Common myeloid progenitor, CD34-positive (primary cell): Measurements from ENCODE around the gene MMP24OS.
A peak's percentile ranks its signal among the peaks of the same experiment; 100 is the strongest.

Source experiments
- CTCF ChIA-PET: fragments of 350-600 bp; sonication (Branson Sonifier 250); formaldehyde crosslinking; loops from one replicate; lab custom pipeline; 2021; ENCODE audit warnings: antibody characterized with exemption; lab: Charles Lee
- POLR2A ChIA-PET: fragments of 350-600 bp; sonication (Branson Sonifier 250); formaldehyde crosslinking; loops from one replicate; lab custom pipeline; 2021; ENCODE audit warnings: antibody characterized with exemption; lab: Charles Lee
- DNase-seq, 3 donors: peaks; one replicate each; pipeline versions ENCODE4 v3.0.0 to v3.0.0-alpha.2; 2013
- H3K27ac ChIP-seq, 2 experiments: 1 replicate in 1 of 2; 2 replicates in 1 of 2; pipeline ENCODE4 v1.7.0; 2013; ENCODE audit warnings: inconsistent platforms in 2 of 2, low read length in 2 of 2, mild to moderate bottlenecking in 2 of 2, low read depth in 1 of 2, moderate library complexity in 1 of 2; ENCODE audit not compliant: severe bottlenecking in 2 of 2, insufficient read depth in 1 of 2, poor library complexity in 1 of 2
- H3K27me3 ChIP-seq, 5 experiments: replicated peaks in 2 of 5; 1 replicate in 3 of 5; 2 replicates in 2 of 5; pipeline versions ENCODE4 v1.6.1 to v1.7.0; 2013; ENCODE audit warnings: low read length in 4 of 5, mild to moderate bottlenecking in 2 of 5, moderate library complexity in 2 of 5, inconsistent platforms in 1 of 5; ENCODE audit not compliant: insufficient read depth in 5 of 5, control insufficient read depth in 4 of 5
- H3K36me3 ChIP-seq, 4 experiments: 1 replicate in 2 of 4; 2 replicates in 2 of 4; pipeline versions ENCODE4 v1.6.1 to v1.7.0; 2013; ENCODE audit warnings: low read length in 3 of 4, control low read depth in 1 of 4, mild to moderate bottlenecking in 1 of 4; ENCODE audit not compliant: control insufficient read depth in 4 of 4, insufficient read depth in 4 of 4
- H3K4me1 ChIP-seq, 4 experiments: 1 replicate in 3 of 4; 2 replicates in 1 of 4; pipeline versions ENCODE4 v1.6.1 to v1.7.1; 2013; ENCODE audit warnings: low read length in 3 of 4, mild to moderate bottlenecking in 3 of 4, control low read depth in 1 of 4, inconsistent platforms in 1 of 4, moderate library complexity in 1 of 4; ENCODE audit not compliant: control insufficient read depth in 4 of 4, insufficient read depth in 4 of 4; ENCODE audit errors: control extremely low read depth in 1 of 4
- H3K4me3 ChIP-seq, 7 experiments: 1 replicate in 4 of 7; 2 replicates in 3 of 7; pipeline versions ENCODE4 v1.5.1 to v1.7.0; 2013; ENCODE audit warnings: mild to moderate bottlenecking in 7 of 7, low read length in 6 of 7, moderate library complexity in 6 of 7, inconsistent platforms in 2 of 7, low read depth in 2 of 7, control low read depth in 1 of 7; ENCODE audit not compliant: insufficient read depth in 4 of 7, control insufficient read depth in 1 of 7; ENCODE audit errors: extremely low read depth in 1 of 7
- H3K9me3 ChIP-seq, 5 experiments: 1 replicate in 4 of 5; 2 replicates in 1 of 5; pipeline versions ENCODE4 v1.6.1 to v1.7.1; 2013; ENCODE audit warnings: low read length in 4 of 5, mild to moderate bottlenecking in 2 of 5, inconsistent platforms in 1 of 5, low read depth in 1 of 5, moderate library complexity in 1 of 5; ENCODE audit not compliant: control insufficient read depth in 4 of 5, insufficient read depth in 2 of 5; ENCODE audit errors: control extremely low read depth in 1 of 5
- WGBS: methylation state at CpG from one replicate; pipeline ENCODE4 v1.1.5; 2013; ENCODE audit not compliant: insufficient coverage; 5-methylcytosine and 5-hydroxymethylcytosine counted together

Gene MMP24OS

DNA sequence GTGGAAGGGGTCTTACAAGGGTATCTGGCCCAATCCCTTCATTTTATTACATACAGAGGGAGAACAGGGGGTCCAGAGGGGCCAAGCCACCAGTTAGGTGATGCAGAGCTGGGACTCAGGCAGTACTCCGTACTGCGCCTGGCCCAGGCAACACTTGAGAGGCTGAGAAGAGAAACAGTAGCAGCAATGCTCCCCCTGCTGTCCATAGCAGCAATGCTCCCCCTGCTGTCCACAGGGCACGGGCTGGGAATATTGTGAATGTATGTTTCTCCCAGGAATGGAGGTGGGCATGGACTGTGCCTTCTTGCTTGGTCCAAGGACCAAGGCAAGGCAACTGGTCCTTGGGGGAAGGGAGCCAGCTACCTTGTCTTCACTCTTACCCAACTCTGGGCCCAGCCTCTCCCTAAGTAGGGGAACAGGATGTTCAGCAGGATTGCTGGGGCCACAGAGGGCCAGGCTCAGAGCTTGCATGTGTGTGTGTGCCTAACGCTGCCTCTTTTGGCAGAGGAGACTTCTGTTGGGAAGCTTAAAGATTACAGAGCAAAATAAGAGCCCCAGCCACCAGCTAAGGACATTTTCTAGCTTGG lies 29.1 kb upstream of the MMP24OS start:
- CTCF ChIA-PET, result interaction anchor here (0.6 to 8.6 kb wide), 13 partner anchors 10 to 474 kb away, joined by 3 to 63 read pairs (median 4); partner anchors contain the start of gene GDF5
- Histone ChIP-seq H3K27me3 (no peaks in the 10 kb centered on the region), H3K9me3 (no peaks in the 10 kb centered on the region), H3K4me1 (peaks cover 0 to 24% (median 0%) of the 10 kb centered on the region in 4 experiments), H3K27ac (no peak overlapping the region), H3K36me3 (peaks cover 2 to 32% (median 13%) of the 10 kb centered on the region in 4 experiments), H3K4me3 (no peak overlapping the region)
- 60% methylated on average over 3 of the region's 4 CpGs for WGBS
- POLR2A ChIA-PET, result no interaction called here
- DNase-seq, result peak; percentile 54 to 65 (median 65)

DNA sequence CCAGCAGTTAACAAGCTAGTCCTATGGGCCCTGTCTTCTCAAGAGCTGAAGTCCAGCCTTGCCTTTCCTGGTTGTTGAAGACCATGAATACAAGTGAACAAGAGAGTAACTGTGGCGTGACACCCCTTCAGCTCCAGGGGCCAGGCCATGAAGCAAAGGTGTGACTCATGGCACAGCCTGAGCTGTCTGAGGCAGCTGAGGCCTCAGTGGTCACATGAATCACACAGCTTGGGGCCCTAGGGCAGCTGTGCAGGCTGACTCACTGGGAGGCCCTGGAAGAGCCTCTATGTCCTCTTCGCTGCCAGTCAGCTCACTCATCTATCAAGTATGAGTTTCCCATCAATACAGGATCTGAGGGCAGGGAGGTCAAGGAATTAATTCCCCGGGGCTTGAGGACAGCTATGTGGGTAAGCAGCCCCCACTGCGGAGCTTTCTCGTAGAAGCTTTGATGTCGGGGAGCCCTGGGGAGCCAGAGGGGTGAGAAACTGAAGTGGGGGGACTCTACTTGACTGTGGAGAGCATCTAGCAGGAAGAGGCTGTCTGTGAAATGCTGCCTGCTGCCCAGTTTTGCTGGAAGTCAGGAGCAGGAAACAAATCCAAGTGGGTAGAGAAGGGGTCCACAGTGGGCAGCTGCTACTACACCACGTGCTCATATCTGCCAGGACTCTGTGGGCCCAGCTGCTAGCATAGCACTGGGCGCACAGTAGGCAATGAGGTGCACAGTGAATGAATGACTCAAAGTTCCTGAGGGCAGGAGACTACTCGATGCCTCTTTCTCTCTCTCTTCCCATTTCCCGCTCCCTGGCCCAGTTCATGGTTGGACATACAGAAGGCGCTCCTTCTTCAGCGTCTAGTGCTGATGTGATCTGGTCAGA lies 28.0 kb upstream of the MMP24OS start:
- Histone ChIP-seq H3K4me3 (no peak overlapping the region), H3K4me1 (peaks cover 0 to 24% (median 0%) of the 10 kb centered on the region in 4 experiments), H3K36me3 (peaks cover 2 to 30% (median 17%) of the 10 kb centered on the region in 4 experiments), H3K27me3 (no peaks in the 10 kb centered on the region), H3K9me3 (no peaks in the 10 kb centered on the region), H3K27ac (no peak overlapping the region)
- 100% methylated on average over 8 of the region's 12 CpGs for WGBS
- peak in 2 of 3 donors; percentile 25 to 32 for DNase-seq
- ChIA-PET POLR2A (no interaction called here), CTCF (interaction anchor here (0.7 to 8.6 kb wide), 16 partner anchors 9 to 142 kb away, joined by 3 to 63 read pairs (median 5); partner anchors contain the start of gene EIF6)

DNA sequence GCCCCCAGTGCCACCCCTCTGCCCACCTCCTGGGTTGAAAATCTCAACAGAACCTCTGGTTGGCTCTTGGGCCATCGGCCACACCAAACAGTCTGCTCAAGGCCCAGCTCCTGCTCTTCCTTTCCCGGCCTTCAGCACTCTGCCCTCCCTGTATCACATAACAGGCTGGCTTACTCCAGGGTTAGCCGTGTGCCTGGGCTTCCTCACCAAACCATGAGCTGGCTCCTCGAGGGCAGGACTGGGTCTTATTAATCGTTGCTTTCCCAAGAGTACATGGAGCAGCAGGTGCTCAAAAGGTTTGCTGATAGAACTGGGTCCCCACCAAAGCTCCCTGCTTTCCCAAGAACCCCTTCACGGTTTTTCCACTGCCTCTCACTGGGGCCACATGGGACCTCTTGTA lies 27.0 kb upstream of the MMP24OS start:
- no peaks in the 10 kb centered on the region for H3K27me3 ChIP-seq
- no peak for DNase-seq
- H3K4me3 ChIP-seq, result no peak overlapping the region
- 93% methylated on average over 6 of the region's 6 CpGs for WGBS
- H3K9me3 ChIP-seq, result no peaks in the 10 kb centered on the region
- peaks cover 0 to 24% (median 0%) of the 10 kb centered on the region in 4 experiments for H3K4me1 ChIP-seq
- POLR2A ChIA-PET, result no interaction called here
- CTCF ChIA-PET, result interaction anchor here (0.8 to 8.6 kb wide), 18 partner anchors 8 to 212 kb away, joined by 3 to 63 read pairs (median 5); partner anchors contain the start of genes EIF6 and TRPC4AP
- peaks cover 2 to 26% (median 17%) of the 10 kb centered on the region in 4 experiments for H3K36me3 ChIP-seq
- H3K27ac ChIP-seq, result no peak overlapping the region

DNA sequence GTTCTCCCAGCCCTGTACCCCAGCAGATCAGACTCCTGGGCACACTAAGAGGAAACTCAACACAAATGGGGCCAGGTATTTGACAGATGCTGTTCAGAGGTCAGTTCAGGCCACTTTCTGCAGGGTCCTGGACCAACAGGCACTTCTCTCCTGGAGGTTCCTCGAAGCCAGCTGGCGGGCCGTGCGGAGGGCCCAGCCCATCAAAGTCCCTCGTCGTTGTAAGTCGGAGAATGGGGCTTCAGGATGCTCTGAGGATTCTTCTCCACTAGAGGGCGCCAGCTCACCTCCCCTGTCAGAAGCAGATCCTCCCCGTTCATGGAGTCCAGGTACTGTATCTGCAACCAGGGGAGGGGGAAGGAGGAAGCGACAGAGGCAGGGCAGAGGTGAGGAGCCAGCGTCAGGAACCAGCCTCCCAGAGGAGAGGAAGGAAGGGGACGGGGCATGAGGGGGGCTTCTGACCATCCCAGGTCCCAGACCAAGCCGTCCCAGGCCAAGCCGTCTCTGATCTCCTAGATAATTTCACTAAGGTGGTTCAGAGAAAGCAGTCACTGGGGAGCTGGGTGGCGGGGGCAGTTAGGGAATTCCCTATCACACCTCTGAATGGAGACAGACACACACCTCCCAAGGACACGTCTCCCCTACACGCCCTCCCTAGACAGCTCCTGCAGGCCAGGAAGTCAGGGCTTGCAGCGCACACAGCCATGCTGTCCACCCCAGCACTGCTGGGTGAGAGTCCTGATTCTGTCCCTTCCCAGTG lies 26.0 kb upstream of the MMP24OS start:
- DNase-seq, result peak; percentile 86 to 92 (median 89)
- no peak overlapping the region for H3K27ac ChIP-seq
- H3K4me3 ChIP-seq, result no peak overlapping the region
- ChIA-PET POLR2A (interaction anchor here (0.6 kb wide), 1 partner anchor 26 kb away, joined by 3 read pairs; no protein-coding TSS in a partner anchor), CTCF (interaction anchor here (0.7 to 8.6 kb wide), 26 partner anchors 11 to 211 kb away, joined by 3 to 63 read pairs (median 5); partner anchors contain the start of genes EIF6 and TRPC4AP)
- H3K36me3 ChIP-seq, result peaks cover 0 to 25% (median 17%) of the 10 kb centered on the region in 4 experiments
- H3K27me3 ChIP-seq, result no peaks in the 10 kb centered on the region
- no peaks in the 10 kb centered on the region for H3K9me3 ChIP-seq
- WGBS, result 53% methylated on average over 12 of the region's 18 CpGs
- H3K4me1 ChIP-seq, result peaks cover 0 to 27% (median 0%) of the 10 kb centered on the region in 4 experiments

DNA sequence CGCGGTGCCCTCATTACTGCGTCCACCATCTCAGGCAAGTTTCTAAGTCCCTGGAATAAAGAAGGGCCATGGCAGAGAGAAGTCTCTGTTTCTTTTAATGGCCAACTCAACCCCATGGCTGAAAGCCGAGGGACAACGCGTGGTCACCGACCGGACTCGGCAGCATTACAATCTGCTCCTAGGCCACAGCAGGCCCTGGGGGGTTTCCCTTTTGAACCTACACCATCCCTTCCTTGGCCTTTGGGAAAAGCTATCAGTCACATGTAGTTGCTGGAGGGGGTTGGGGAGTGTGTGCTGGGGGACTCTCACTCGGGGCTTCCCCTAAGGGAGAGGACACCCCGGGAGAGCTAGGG lies 25.4 kb upstream of the MMP24OS start:
- ChIA-PET CTCF (interaction anchor here (0.7 to 8.6 kb wide), 15 partner anchors 10 to 142 kb away, joined by 3 to 63 read pairs (median 5); partner anchors contain the start of gene EIF6), POLR2A (no interaction called here)
- no peak for DNase-seq
- peaks cover 0 to 25% (median 17%) of the 10 kb centered on the region in 4 experiments for H3K36me3 ChIP-seq
- no peak overlapping the region for H3K4me3 ChIP-seq
- H3K9me3 ChIP-seq, result no peaks in the 10 kb centered on the region
- peaks cover 0 to 27% (median 0%) of the 10 kb centered on the region in 4 experiments for H3K4me1 ChIP-seq
- H3K27me3 ChIP-seq, result no peaks in the 10 kb centered on the region
- H3K27ac ChIP-seq, result no peak overlapping the region
- WGBS, result 93% methylated on average over 8 of the region's 11 CpGs

DNA sequence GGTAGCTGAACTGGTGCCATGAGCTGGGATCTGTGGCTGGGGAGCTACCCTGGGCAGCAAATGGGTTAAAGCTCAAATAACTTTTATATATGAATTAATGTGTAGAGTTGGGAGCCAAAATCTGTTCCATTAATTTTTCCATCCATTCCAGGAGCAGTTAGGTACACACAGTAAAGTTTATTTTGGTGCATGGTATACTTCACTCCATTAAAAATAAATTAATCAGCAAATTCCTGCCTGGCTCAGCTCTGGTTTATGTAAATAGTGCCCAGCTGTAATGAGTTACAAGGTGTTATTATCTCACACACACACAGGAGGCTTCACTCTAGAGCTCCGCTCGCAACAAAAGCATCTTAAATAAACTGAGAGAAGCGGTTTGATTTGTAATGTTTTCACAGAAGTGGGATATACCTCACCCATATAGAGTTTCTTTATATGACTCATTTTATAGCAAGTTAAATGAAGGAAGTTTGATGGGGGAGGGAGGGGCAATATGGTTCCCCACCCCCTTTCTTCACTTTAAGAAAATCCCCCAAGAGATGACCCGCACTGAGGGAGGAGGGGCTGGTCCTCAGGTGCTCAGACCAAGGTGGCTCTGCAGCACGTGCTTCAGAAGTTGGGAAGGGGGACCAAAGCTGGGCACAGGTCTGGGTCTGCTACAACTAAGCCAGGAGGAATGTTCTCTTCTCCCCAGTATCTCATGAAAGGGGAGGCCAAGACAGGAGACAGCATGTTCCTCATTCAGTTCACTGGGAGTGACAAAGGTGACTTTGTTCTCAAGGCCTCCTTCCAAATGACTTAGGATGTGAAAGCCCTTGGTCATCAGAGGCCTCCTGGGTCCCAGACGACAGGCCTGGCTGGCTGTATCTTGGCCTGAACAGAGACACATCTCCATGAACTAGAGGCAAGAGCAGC lies 24.8 kb upstream of the MMP24OS start:
- Histone ChIP-seq H3K9me3 (no peaks in the 10 kb centered on the region), H3K36me3 (peaks cover 0 to 25% (median 17%) of the 10 kb centered on the region in 4 experiments), H3K4me1 (peaks cover 0 to 27% (median 0%) of the 10 kb centered on the region in 4 experiments), H3K4me3 (no peak overlapping the region), H3K27ac (no peak overlapping the region), H3K27me3 (no peaks in the 10 kb centered on the region)
- CTCF ChIA-PET, result interaction anchor here (0.7 to 8.6 kb wide), 15 partner anchors 8 to 146 kb away, joined by 3 to 63 read pairs (median 5); partner anchors contain the start of gene EIF6
- DNase-seq, result no peak
- WGBS, result 98% methylated on average over 3 of the region's 6 CpGs
- POLR2A ChIA-PET, result interaction anchor here (0.5 kb wide), 1 partner anchor 30 kb away, joined by 3 read pairs; no protein-coding TSS in a partner anchor
